Hematopoietic multipotent progenitor cell treated with erythropoietin and hydrocortisone succinate and interleukin-3 and kit ligand, for 8 days (in vitro differentiated cells): Measurements from ENCODE around the gene SEMA5A.
A peak's percentile ranks its signal among the peaks of the same experiment; 100 is the strongest.

Experiments
- DNase-seq: peaks from one replicate; pipeline ENCODE4 v3.0.0-alpha.2; 2015

Gene SEMA5A

GRCh38 chr5:9192266-9192665 is 353.6 kb downstream of the SEMA5A start:
- no peak for DNase-seq

DNA sequence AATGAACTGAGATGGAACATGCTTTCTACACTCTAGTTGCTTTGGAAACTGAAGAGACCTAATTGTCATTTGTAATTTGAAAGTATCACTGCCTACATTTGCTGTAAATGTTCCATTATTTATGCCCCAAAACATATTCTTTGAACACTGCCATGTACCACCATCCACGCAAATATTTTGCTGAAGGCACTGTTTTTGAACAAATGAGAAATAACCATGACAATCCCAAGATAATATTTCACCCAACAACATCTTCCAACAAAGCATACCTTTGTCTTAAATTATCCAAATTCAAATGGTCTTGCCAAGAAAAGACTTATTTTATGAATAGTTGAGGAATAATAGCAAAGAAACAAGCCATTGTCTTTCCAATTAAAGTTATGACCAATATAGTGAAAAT is 356.2 kb downstream of the SEMA5A start:
- no peak for DNase-seq

DNA sequence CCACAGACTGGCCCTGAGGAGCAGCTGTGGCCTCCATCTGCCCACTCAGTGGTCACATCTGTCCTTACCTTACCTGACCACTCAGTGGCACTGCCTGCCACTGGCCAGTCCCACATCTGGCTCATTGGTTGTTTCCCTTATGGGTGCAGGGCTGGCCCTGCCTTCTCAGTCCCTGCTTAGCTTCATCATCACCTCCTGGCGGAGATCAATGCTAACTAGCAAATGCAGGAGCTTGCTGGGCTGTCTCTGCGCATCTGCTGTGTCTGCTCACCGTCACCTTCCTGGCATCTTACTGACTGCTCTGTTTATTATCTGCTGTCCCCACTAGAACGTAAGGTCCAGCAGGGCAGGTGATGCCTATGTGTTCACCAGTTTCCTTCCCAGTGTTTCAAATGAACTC is 356.9 kb downstream of the SEMA5A start:
- no peak for DNase-seq

DNA sequence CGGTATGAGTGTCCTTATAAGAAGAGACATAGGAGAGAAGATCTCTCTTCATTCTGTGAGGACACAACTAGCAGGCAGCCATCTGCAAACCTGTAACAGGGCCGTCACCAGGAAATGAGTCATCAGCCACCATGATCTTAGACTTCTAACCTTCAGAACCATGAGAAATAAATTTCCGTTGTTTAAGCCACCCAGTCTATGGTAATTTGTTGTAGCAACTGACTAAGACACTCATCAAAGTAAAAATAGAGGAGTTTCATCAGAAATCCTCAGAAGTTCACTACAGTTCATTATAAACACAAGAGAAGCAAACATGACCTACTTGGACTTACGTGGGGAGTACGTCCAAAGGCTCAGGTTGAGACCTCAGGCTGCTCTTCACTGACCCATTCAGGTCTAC is 357.7 kb downstream of the SEMA5A start:
- no peak for DNase-seq

DNA sequence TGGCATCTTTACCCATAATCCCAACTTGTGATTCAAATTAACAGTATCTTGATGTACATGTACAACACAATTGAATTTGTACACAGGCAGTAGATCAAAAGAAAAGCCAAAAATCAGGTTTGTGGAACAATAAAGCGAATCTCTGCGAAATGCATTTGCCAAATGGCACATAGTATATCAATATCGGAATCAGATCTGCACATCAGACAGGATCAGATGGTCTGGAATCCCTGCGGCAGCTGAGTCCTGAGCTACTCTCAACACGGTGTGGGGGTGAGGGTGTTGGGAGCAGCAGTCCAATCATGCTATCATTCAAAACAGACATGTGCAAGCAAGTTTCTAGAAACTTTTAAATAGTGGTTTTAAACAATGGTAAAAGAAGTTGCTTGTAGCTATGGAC is 358.3 kb downstream of the SEMA5A start:
- DNase-seq: no peak

- no peak for DNase-seq
These were observed 359.8 kb downstream of the SEMA5A start for GRCh38 chr5:9186069-9186468.

DNA sequence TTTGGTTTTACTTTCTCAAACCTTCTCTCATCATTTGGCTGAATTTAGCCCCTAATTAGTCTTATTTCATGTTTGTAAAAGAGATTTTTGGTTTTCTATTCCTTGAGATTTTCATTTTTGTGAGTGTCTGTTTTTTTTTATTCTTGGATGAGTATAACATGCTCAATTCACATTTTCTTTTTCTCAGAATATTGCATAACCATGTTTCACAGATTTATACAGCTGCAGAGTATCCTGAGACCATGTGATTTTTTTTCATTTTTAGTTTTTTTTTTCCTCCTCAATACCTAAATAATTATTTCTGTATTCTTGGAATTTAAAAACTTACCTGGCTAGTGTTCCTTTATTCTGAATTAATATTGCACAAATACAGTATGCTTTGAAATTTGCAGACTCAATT is 361.9 kb downstream of the SEMA5A start:
- no peak for DNase-seq

DNA sequence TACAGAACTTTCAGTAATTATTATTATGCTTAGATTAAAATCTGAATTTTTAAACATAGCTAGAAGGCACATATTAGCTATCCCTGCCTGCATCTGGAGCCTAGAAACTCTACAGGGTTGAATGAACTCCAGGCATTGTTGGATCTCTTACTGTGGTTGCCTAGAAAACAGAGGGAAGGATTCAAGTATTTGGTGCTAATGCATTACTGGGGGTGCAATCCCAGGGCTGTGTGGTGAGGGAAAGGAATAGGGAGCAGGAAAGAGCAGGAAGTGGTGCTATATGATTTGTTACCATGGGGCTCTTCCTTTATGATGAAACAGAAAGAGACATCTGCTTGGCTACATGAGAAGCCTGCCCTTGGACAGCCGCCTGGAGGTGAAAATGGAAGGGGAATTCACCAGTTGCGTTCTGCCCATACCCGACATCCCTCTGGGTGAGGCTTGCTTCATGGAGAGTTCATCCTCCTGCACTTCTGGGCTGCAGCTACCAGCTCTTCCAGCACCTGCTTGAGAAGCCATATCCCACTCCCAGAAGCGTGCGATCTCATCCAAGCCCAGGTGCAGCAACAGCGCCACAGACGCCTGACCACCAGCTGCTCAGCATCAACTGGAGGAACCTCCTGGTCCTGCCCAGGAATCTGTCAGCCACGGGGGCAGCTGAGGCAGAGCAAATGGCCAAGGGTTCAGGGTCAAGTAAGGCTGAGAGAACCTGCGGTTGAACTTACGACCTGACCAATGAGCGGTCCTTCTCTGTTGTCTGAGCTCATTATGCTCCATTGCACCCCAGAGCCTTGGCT is 362.8 kb downstream of the SEMA5A start:
- DNase-seq: no peak

GRCh38 chr5:9176641-9177040 is 369.2 kb downstream of the SEMA5A start:
- no peak for DNase-seq

DNA sequence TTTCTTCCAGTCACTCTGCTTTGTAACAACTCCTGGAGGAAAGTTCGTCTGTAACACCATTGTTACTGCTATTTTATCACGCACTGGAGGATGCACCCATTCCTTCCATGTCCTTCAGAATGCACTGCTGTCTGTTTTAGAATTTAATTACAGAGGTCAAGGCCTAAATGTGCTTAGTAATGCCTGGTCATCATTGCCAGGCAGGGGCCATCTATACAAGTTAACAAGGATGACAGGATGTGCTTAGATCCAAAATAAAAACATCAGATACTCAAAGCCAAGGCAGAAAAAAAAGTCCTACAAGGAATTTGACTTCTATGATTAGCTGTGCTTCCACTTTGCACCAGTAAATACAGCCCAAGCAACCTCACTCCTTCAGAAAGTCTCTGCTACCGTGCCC is 371.4 kb downstream of the SEMA5A start:
- DNase-seq: no peak

GRCh38 chr5:9173281-9174048 is 372.4 kb downstream of the SEMA5A start:
- DNase-seq: no peak

DNA sequence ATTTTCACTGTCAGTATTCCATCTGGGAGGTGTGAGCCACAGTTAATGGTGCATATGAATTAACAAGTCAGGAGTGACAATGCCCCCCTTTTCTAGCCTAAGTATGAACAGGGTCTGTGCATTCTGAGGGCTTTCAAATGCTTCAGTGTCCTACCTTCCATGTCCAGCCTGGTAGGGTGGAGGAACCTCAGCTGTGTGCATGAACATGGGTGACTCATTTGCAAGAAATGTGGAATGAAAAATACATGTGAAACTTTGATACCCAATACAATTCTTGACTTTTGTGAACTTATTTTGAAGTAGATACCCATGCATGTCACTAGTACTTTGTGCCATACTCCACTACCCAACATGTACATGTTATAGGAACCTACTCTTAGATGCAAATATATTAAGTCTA is 375.8 kb downstream of the SEMA5A start:
- no peak for DNase-seq

DNA sequence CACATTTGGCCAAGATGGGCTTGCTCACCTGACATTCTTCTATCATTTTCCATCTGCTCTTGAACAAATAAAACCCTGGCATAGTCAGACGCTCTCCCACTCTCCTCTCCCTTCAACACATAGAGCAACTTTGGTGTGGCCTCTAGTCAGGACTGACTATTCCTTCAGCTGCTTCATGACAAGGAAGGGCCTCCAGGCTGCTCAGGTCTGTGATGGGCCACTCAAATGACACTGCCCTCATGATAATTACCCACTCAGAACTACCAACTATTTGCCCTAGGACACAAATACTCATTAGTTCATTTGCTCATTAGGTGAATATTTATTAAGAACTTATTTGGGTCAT is 376.3 kb downstream of the SEMA5A start:
- no peak for DNase-seq

- no peak for DNase-seq
These were observed 376.9 kb downstream of the SEMA5A start for GRCh38 chr5:9168791-9169556.

- DNase-seq: no peak
These were observed 379.4 kb downstream of the SEMA5A start for GRCh38 chr5:9166202-9167112.

- no peak for DNase-seq
These were observed 380.3 kb downstream of the SEMA5A start for GRCh38 chr5:9165546-9165945.

- DNase-seq: no peak
These were observed 385.1 kb downstream of the SEMA5A start for GRCh38 chr5:9160747-9161146.

DNA sequence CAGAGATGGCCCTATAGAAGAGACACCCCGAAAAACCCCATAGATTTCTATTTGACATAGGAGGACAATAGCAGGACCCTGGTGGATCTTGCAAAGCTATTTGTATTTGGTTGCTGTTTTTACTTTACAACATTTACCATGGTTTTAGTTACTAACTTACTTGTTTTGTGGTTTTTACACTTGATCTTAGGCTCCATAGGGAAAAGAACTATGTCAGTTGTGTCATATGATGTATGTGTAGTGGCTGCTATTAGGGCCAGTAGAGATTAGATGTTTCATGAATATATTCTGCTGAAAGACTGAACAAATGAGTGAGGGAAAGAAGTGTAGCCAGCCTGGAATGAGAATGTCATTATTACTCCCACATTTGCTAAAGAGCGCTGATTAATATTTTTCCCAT is 388.1 kb downstream of the SEMA5A start:
- DNase-seq: no peak

DNA sequence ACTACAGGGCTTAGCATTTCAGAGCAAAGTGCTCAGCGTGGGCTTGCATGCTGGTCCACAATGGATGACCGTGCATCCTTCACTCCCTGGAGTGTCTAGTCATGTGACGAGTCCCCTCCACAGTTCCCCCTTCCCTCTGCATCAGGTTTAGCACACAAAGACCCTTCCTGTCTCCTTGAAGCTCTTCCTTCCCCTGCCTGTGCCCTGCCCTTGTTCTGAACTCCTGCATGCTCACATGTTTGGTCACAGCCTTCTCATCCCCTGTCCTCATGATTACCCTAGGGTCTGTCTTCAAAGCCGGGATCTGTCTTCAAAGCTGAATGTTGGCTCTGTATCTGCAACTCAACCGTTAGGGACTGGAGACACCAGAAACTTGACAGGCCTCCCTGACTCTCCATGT is 388.9 kb downstream of the SEMA5A start:
- no peak for DNase-seq

- peak; percentile 25 for DNase-seq
These were observed 389.6 kb downstream of the SEMA5A start for GRCh38 chr5:9156282-9156681.

DNA sequence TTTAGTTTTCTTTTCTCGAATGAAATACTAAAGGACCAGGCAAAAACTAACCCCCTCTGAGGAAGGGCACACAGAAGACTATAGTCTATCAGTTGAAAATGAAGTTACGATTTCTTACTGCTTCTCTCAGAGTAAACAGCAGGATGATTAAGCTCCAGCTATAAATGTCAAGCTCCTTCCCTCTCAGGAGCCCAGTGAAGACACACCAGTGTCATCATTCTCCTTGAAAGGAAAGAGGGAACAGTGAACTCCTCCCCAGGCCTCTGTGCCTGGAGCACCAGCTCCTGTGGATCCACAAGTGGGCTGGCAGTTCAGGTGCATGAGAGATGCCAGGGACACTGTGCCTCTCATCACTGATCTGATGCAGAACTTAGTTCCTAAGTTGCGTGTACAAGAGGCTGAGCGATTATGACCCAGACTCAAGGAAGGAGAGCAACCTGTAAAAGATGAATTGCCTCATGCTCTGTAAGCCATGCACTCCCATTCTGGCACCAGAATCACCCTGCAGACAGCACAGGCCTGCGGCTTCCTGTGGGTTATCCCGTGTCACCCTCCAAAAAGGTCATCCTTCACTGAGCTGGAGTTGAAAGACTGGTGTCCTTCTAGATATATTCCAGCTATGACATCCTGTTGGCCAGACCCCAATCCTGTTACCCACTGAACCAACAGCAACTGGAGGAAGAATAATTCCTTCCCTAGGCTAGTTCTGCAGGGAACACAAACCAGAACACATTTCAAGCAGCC is 394.0 kb downstream of the SEMA5A start:
- no peak for DNase-seq

- DNase-seq: no peak
These were observed 395.9 kb downstream of the SEMA5A start for GRCh38 chr5:9149988-9150387.
